NCI-H2107 (cell line): Measurements from ENCODE around the gene BFSP1.

ENCODE experiments used
- DNase-seq: peaks from one replicate; lab custom pipeline; 2025; lab: John Stamatoyannopoulos, UW

BFSP1 gene

DNA sequence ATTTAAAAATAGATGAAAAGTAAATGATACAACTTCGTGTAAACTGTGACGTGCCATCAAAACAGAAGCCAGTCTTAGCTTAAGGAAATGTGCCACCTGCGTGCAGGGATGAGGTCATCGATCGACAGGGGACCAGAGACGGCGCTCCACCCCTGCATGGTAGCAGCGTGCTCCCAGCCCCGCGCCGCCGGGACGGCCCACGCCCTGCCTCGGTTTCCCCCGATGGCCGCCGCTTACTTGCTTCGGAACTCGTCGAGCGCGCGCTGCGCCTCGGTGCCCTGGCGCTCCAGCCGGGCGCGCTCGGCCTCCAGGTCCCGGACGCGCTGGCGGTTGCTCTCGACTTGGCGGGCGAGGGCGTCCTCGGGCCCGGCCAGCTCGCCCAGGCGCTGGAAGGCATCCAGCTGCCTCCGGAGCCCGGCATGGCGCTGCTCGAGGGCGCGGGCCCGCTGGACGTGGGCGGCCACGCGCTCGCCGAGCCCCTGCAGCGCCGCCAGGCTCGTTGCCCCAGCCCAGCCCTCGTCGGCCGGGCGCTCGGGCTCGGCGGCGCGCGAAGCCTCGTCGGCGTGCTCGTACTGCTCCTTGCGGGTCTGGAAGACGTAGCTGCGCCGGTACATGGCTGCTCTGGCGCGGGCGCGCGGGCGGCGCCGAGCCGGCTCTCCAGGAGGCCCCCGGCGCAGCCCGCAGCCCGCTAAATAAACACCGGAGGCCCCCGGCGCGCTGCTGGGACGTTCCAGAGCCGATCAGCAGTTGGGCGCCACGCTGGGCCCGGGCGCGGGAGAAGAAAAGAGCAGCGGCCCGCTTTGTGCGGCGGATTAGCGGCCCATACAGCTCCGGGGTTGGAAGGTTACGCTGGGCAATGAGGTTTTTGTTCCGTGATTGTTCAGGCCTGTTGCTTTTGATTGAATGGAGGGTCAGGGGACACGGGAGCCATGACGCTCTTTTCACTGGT lies at the start of gene BFSP1:
TSS of gene BFSP1 (minus strand) at position 664 of the 949 bp plus-strand sequence. CDS start at position 614, 50 bp downstream.
- DNase-seq: peak; percentile 13

GRCh38 chr20:17580895-17581294 lies 49.7 kb upstream of the BFSP1 start:
- no peak for DNase-seq

DNA sequence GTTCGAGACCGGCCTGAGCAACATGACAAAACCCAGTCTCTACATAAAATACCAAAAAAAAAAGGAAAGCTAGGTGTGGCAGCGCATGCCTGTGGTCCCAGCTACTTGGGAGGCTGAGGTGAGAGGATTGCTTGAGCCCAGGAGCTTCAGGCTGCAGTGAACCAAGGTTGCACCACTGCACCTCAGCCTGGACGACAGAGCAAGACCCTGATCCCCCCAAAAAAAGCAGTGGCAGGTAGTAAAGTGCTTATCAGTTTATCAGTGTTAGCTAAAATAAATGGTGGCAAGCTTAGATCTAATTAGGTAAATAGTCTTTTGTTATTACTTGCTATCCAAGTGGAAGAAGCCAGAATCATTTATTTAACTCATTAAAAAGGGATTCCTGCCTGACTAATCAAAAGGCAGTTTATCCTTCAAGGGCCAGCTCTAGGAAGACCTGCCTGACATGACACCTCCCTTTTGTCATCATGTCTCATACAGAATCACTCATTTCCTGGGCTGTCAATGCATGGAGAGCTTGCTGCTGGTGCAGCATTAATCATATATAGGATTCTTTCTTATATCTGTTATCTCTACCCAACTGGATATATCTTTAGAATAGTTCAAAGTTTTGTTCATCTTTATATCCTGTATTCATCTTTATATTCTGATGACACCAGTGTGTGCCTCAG lies 48.3 kb upstream of the BFSP1 start:
- DNase-seq: no peak

DNA sequence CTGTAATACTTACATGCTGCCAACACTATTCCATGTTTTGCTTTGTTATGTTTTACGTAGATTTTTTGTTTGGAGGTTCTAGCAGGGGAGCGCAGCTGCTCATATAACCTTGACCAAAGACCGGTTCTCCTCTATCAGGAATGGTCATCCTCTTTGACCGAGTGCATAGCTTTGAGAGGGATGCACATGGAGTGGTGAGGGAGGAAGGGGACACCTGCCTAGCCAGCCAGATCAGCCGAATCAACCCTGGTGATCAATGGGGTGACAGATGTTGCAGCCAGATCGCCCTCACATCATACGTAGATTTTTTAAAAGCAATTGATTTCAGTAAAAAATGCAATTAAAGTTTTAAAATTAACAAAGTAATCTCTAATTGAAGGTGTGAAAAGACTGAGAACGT lies 45.0 kb upstream of the BFSP1 start:
- DNase-seq: no peak

DNA sequence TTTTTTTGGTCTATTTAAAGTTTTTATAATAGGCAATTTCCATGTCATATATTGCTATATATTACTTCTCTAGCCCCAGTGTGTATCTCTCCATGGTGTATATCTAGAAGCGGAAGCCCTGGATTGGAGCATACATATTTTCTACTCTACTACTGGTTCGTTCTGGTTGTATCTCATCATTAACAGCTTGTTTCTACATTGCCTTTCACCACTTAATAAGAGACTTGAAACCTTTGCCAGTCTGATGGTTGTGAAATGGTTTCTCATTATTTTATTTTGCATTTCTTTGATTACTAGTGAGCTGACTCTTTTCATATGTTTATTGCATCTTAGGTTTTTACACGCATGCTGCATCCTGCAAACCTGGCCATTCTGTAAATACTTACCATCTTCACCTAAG lies 42.3 kb upstream of the BFSP1 start:
- no peak for DNase-seq

GRCh38 chr20:17572034-17572638 lies 41.0 kb upstream of the BFSP1 start:
- DNase-seq: no peak

DNA sequence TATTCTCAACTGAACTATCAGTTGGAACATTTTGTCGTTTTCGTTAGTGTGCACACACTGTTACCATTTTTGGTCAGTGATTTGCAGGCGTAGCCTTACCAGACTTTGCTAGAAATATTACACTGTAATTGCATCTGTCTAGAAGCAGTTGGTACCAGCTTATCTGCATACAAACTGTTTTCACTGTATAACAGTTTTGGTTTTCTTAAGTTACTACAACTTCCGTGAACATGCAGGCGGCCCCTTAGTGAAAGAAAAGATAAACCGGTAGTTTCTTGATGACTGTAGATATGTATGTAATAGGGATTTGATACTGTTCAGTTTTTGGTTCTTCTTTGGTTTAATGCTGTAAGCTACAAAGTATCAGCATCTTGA lies 40.0 kb upstream of the BFSP1 start:
- DNase-seq: no peak

GRCh38 chr20:17570347-17571152 lies 39.4 kb upstream of the BFSP1 start:
- DNase-seq: no peak

DNA sequence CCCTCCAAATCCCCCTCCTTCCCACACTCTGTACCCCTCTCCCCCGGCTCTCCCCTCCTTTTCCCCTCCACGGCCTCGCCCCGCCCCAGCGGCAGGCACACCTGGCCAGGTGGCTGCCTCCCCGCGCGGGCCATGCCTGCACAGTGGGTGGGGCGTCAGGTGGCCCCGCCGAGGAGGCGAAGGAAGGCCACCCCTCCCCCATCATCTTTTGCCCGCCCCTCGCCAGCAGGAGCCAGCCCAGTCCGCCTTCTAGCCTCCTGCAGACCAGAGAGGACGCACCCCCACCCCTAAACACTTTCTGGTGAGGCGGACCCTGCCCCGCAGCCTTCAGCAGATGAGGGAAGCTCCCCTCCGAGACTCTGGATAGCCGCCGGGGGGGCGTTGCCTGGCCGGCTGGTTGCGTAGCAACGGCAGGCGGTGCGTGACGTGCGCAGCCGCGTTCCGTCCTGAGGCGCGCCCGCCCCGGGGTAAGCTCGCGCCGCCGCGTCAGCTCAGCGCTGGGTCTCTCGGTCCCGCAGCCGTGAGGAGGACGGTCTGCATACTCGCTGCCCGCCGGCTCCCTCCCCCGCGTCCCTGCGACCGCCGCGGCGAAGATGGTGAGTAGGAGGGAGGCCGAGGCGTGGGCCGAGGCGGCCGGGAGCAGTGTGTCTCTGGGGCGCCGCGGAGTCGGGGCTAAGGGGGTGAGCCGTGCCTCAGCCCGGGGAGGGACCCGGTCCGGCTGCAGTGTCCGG lies 38.6 kb upstream of the BFSP1 start, which contains the start of gene DSTN:
TSS of gene DSTN (plus strand) at position 460 of the 731 bp plus-strand sequence. CDS start at position 594, 134 bp downstream.
- peak; percentile 72 for DNase-seq

DNA sequence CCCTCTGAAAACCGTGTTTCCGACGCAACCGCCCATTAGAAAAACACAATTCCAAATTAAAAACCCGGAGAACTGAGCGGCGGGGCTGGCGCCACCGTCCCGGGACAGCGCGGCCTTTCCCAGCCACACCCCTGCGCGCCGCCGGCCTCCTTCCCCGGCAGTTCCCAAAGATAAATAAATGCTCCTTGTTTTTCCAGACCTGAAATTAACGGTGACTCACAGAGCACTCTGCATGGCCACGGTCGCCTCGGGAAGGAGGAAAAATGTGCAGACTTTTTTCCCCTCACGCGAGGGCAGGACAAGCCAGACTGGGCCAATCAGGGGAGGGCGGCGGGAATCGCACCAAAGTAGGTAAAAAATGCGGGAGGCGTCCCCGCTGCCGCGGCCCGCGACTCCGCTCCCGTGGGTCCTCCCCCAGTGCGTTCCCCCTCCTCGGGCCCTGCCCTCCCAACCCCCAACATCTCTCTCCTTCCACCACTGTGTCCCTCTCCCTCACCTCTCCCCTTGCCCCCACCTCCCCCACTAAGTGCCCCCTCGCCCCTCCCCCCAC lies 37.9 kb upstream of the BFSP1 start:
- DNase-seq: no peak

- no peak for DNase-seq
Observed at GRCh38 chr20:17568045-17568788, 37.0 kb upstream of the BFSP1 start.

DNA sequence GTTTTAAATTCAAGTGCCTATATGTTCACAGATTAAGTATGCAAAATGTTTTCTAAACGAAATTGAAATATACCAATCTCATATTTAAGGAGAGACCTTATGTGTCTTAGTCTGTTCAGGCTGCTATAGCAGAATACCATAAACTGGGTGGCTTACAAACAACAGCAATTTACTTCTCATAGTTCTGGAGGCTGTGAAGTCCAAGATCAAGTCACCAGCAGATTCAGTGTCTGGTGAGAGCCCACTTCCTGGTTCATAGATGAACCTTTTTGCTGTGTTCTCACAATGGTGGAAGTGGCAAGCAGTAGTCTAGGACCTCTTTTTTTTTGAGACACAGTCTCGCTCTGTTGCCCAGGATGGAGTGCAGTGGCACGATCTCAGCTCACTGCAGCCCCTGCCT lies 35.2 kb upstream of the BFSP1 start:
- no peak for DNase-seq

DNA sequence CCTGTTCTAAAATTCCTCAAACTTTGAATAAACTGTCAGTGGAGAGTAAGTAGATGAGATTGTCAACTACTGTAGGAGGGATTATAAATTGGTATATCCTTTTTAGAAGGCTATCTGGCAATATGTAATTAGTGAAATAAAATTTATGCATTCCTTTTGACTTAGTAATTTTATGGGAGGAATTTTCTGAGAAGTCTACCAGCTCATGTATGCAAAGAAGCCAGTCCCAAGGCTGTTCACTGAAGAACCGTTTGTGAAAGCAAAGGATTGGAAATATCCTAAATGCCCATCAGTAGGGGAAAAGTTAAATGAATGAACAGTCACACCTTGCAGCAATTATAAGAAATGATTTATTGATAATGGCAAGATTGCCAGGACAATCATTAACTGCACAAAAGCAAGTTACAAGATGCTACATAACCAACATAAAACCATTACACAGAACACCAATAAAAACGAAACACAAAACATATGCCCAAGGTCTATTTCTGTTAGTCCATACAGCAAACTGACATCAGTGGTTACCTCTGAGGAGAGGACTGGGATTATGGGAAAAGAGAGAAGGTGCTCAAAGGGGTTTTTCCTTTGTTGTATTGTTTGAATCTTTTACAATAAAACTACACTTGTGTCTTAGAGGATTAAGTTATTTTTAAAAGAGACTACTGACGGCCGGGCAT lies 34.1 kb upstream of the BFSP1 start:
- DNase-seq: no peak

GRCh38 chr20:17562804-17563305 lies 31.7 kb upstream of the BFSP1 start:
- no peak for DNase-seq

DNA sequence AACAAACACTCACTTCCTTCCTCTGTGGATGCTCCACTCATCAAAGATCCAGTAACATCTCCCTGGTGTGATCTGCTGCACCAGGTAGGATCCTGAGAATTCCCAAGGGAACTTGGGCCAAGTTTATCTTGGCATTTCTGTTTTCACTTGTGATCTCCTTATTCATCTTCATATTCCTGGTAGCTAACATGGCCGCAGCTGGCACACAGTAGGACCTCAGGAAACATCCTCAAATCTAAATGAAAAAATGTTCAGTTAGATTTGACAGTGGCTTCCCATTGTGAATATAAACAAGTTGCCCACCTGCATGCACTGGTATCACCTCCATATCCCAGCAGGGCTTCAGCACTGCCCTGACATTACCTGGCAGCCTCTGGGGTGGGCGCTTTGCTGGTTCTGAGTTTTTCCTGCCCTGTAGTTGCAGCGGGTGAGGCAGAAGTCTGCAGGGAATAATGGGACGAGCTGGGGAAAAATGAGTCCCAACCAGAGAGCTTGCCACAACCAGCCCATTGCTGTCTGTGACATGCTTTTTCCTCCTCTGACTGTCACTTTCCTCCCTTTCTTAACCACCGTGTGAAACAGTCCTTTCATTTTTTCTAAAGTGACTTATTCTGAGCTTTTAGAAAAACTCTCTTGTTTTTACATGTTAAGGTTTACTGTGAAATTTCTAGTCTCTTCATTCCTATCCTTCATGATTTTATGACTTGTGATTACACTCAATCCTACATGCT lies 29.3 kb upstream of the BFSP1 start:
- no peak for DNase-seq

- no peak for DNase-seq
Observed at GRCh38 chr20:17559338-17559737, 28.2 kb upstream of the BFSP1 start.

DNA sequence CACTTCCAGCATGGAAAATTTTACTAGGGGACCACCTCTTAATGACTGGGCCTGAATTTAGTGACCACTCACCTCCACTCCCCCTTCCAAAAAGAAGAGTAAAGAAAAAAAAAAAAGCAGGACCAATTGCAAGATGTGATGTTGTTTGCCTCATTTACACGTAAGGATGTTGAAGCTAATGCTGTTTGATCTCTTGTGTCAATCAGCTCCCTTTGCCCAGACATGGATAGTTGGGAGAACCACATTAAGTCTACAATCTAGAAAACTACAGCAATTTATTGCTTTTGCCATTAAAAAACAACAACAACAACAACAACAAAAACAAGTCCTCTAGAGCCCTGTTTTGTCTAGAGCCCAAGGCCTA lies 27.7 kb upstream of the BFSP1 start:
- no peak for DNase-seq

DNA sequence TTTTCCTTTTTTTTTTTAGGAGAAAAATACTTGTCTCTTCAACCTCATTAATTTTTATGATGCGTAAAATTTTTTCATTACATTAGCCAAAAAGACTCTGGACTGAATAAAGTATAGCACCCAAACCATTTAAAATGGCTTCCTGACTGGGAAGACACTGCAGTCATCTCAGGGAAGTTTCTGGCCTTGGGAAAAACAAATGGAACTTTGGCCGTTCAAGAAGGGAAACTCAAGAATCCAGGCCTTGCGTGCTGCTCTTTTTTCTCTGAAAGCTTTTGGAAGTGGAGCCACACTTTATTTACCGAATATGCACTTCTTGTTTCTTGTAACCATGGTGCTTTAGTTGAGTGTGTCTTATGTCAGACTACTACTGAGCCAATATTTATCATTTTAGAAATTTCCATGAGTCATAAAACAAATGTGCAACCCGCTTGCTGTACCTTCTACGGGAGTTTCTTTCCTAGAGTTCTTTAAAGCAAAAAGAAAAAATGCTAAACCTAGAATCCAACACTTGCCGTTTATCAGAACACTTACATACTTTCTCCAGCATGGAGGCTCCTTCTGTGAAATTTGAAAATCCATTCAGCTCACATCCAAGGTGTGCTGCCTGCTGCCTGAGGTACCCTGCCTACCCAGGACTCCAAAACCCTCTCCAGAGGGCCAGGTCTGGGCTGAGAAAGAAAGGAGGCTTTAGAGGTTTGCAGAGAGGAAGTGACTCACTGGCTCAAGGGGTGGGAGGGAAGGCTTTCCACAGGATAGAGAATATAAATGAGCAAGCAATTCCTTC lies 27.2 kb upstream of the BFSP1 start:
- no peak for DNase-seq
